ENCODE data around the gene LMX1A.

Gene LMX1A

GRCh38 chr1:165355977-165356811 is at the start of gene LMX1A:
Gene LMX1A (minus strand): TSS chr1:165356715. CDS start chr1:165355559, 1,156 bp downstream.
- no peak for DNase-seq (ENCODE audit: low read depth)

GRCh38 chr1:165403835-165404482 is 47.4 kb upstream of the LMX1A start:
- DNase-seq (ENCODE audit: low read depth), result no peak

- DNase-seq (ENCODE audit: low read depth), result no peak
These were observed 46.1 kb upstream of the LMX1A start for GRCh38 chr1:165402517-165403111.

GRCh38 chr1:165397944-165398343 is 41.4 kb upstream of the LMX1A start:
- no peak for DNase-seq (ENCODE audit: low read depth)

GRCh38 chr1:165395901-165396300 is 39.4 kb upstream of the LMX1A start:
- DNase-seq (ENCODE audit: low read depth), result no peak

- DNase-seq (ENCODE audit: low read depth), result no peak
These were observed 39.0 kb upstream of the LMX1A start for GRCh38 chr1:165395478-165395877.

GRCh38 chr1:165392634-165393571 is 36.4 kb upstream of the LMX1A start:
- DNase-seq (ENCODE audit: low read depth), result peak; percentile 74

- no peak for DNase-seq (ENCODE audit: low read depth)
These were observed 33.1 kb upstream of the LMX1A start for GRCh38 chr1:165389609-165390008.

GRCh38 chr1:165387961-165388360 is 31.4 kb upstream of the LMX1A start:
- no peak for DNase-seq (ENCODE audit: low read depth)

- no peak for DNase-seq (ENCODE audit: low read depth)
These were observed 31.0 kb upstream of the LMX1A start for GRCh38 chr1:165387505-165387904.

- no peak for DNase-seq (ENCODE audit: low read depth)
These were observed 27.3 kb upstream of the LMX1A start for GRCh38 chr1:165383599-165384405.

GRCh38 chr1:165383067-165383466 is 26.6 kb upstream of the LMX1A start:
- no peak for DNase-seq (ENCODE audit: low read depth)

GRCh38 chr1:165381745-165382505 is 25.4 kb upstream of the LMX1A start:
- no peak for DNase-seq (ENCODE audit: low read depth)

GRCh38 chr1:165376811-165377311 is 20.3 kb upstream of the LMX1A start:
- no peak for DNase-seq (ENCODE audit: low read depth)

GRCh38 chr1:165376041-165376810 is 19.7 kb upstream of the LMX1A start:
- no peak for DNase-seq (ENCODE audit: low read depth)

- DNase-seq (ENCODE audit: low read depth), result no peak
These were observed 19.1 kb upstream of the LMX1A start for GRCh38 chr1:165375623-165376022.

- DNase-seq (ENCODE audit: low read depth), result no peak
These were observed 15.2 kb upstream of the LMX1A start for GRCh38 chr1:165371588-165372225.

- DNase-seq (ENCODE audit: low read depth), result peak; percentile 6
These were observed 12.8 kb upstream of the LMX1A start for GRCh38 chr1:165369255-165369848.
